Vagina (tissue), 2 donors: ENCODE results near the gene YIF1B.

ENCODE experiments used
- CTCF ChIP-seq, 3 experiments: fragments of 450-650 bp in 2 of 3; fragments of 200-600 bp in 1 of 3; sonication (generic) in 1 of 3; IDR thresholded peaks; one replicate each; pipeline ENCODE4 v1.5.1; 2017 to 2019; ENCODE audit warnings: antibody characterized with exemption in 3 of 3, mild to moderate bottlenecking in 2 of 3, moderate library complexity in 2 of 3
- POLR2A ChIP-seq, 2 donors: fragments of 450-650 bp; IDR thresholded peaks; one replicate each; pipeline ENCODE4 v1.6.1; 2017; ENCODE audit warnings: antibody characterized with exemption in 2 of 2, mild to moderate bottlenecking in 2 of 2, moderate library complexity in 2 of 2

DNA sequence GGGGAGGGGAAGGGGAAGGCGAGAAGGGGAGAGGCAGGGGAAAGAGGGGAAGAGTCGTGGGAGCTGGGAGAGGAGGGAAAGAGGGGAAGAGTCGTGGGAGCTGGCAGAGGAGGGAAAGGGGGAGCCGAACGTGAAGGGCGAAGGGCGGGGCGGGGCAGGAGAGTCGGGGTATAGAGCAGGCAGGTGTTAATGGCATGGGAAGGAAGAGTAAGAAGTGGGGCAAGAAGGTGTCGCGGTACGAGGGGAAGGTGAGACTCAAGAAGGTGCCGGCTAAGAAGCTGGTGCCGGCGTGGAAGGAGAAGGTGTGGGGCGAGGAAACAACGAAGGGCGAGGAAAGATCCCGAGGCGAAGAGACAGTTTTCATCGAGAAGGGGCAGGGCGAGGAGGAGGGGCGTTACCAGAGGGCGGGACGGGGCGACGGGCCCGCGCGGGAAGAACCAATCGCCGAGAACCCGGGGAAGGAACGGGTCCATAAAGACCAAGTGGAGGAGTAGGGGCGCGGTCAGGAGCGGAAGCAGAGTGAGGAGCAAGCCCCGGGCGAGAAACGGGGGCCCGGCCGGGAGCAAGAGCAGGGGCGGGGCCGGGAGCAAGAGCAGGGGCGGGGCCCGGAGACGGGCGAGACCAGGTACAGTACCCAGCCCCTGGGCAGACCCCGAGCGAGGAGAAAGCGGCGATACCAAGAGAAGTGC is 20.3 kb upstream of the YIF1B start:
- TF ChIP-seq CTCF (IDR thresholded peaks at IDR 0.05), result no peak
- peak in 1 of 2 donors; percentile 37 for TF ChIP-seq POLR2A (IDR thresholded peaks at IDR 0.05)
